OCI-LY3 (cell line): ENCODE data around the gene SERTAD3.

Experiments used
- EZH2phosphoT487 ChIP-seq: fragments of 200-600 bp; shearing (Covaris generic); IDR thresholded peaks from 2 replicates; pipeline ENCODE4 v1.6.1; 2018; ENCODE audit warnings: antibody characterized with exemption, mixed run types, low read depth
- TF ChIP-seq, protein P1 (sequence below): fragments of 200-600, 300-600 bp; sonication (generic); IDR thresholded peaks from 2 replicates; pipeline ENCODE4 v1.5.1; 2014; ENCODE audit warnings: antibody characterized with exemption, low read length, low read depth

DNA sequence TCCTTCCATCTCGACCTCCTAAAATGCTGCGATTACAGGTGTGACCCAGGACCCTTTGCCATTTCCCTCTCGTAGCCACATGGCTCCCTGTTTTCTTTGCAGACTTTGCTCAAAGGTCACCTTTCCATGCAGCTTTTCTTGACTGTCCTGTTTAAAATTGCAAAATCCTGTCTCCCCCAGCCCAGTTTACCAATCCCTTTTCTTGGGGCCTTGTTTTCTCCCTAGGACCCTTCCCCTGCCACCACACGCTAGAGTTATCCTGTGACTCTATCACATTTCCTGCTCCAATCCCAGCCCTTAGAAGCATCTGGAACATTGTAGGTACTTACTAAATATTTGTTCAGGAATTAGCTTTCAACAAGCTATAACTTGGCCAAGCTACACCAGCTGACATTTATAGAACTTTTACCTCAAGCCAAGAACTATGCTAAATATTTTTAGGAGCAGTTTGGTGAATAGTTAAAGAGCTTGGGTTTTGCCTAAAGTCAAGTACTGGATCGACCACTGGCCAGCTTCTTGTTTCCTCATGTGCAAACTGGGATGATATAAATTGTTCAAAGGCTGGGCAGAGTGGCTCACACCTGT is 9.1 kb upstream of the SERTAD3 start:
- TF ChIP-seq, protein P1, sequence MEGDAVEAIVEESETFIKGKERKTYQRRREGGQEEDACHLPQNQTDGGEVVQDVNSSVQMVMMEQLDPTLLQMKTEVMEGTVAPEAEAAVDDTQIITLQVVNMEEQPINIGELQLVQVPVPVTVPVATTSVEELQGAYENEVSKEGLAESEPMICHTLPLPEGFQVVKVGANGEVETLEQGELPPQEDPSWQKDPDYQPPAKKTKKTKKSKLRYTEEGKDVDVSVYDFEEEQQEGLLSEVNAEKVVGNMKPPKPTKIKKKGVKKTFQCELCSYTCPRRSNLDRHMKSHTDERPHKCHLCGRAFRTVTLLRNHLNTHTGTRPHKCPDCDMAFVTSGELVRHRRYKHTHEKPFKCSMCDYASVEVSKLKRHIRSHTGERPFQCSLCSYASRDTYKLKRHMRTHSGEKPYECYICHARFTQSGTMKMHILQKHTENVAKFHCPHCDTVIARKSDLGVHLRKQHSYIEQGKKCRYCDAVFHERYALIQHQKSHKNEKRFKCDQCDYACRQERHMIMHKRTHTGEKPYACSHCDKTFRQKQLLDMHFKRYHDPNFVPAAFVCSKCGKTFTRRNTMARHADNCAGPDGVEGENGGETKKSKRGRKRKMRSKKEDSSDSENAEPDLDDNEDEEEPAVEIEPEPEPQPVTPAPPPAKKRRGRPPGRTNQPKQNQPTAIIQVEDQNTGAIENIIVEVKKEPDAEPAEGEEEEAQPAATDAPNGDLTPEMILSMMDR = no peak
- TF ChIP-seq EZH2phosphoT487 = no peak
